ENCODE results near the gene SYNGR3. TPM values are rescaled to one million over a fixed set of nuclear protein-coding genes. Genes with fewer than 3 reads are reported as not detected.

The SYNGR3 gene
- total and polyA plus RNA-seq, 3 experiments from 2014 or later = 2.1 to 3.6 (median 3.4) TPM

DNA sequence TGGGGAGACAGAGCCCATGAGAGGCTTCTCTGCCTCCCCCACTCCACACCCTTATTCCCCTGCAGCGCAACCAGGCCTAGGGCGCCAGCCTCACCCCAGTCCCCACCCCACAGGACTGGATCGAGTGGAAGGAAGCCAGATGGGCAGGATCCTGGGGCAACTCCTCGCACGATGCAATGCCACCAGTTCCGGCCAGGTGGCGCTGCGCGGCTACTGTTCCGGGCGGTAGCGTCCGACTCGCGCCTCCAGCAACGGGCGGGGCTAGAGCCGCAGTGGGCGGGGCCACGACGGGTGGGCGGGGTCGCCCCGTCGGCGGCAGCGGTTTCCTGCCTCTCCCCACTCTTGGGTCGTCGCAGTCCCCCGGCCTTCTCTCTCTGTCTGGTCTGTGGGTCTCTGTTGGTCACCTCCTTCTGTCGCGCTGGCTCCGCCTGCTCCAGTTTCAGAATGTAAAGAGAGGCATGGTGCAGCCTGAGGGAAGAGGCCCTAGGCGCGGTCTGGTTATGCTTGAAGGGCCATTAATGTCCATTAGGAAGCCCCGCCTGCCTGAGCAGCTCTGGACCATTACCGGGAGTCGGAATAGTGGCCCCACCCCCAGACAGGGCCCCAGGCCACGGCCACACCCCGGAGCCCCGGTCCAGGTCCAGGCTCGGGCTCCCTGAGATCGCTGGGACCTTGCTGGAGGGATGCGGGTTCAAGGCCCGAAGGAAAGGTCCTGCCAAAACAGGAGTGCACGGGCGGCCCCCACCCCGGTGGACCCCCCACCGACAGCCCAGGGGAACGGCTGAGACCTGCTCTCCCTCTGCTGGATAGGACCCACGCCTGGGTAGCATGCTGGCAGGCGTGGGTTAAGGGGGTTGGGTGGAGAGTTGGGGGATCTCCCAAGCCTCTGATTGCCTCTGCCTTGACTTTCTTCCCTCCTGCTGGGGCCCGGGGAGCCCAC lies 33.6 kb downstream of the SYNGR3 start:
- CTCF ChIA-PET = interaction anchor here (0.9 to 6.2 kb wide), 14 partner anchors 9 to 130 kb away, joined by 3 to 78 read pairs (median 3); partner anchors contain the start of genes NTHL1, TRAF7 and TSC2
- DNase-seq = peak; percentile 89 to 95 (median 95)
- peaks cover 11 to 31% (median 18%) of the 10 kb centered on the region in 3 donors for H3K4me1 Mint-ChIP-seq
- H3K36me3 Mint-ChIP-seq = no peaks in the 10 kb centered on the region
- H3K4me3 ChIP-seq (ENCODE audit: low read length) = peak overlapping the region; percentile 50
- peak overlapping the region; percentile 56 to 91 (median 70) for H3K4me3 Mint-ChIP-seq
- H3K9me3 ChIP-seq (ENCODE audit: low read length) = no peaks in the 10 kb centered on the region
- POLR2A ChIA-PET = interaction anchor here (0.6 to 1.8 kb wide), 6 partner anchors 25 to 406 kb away, joined by 3 to 6 read pairs (median 3); partner anchors contain the start of genes NTHL1, RPS2, TRAF7 and TSC2
- H3K27ac Mint-ChIP-seq = peak overlapping the region in 6 of 8 donors; percentile 54 to 84 (median 78)
- peaks cover 18 to 28% of the 10 kb centered on the region in 2 donors for H3K27me3 Mint-ChIP-seq
- H3K4me1 ChIP-seq (ENCODE audit: insufficient read depth, low read length) = peaks cover 31% of the 10 kb centered on the region
- peak overlapping the region; percentile 25 for H3K27ac ChIP-seq (ENCODE audit: low read depth, low read length)
- H3K9me3 Mint-ChIP-seq = no peaks in the 10 kb centered on the region
- peaks cover 15% of the 10 kb centered on the region for H3K27me3 ChIP-seq (ENCODE audit: insufficient read depth, low read length, poor library complexity, severe bottlenecking)
- no peaks in the 10 kb centered on the region for H3K36me3 ChIP-seq (ENCODE audit: insufficient read depth, low read length)

DNA sequence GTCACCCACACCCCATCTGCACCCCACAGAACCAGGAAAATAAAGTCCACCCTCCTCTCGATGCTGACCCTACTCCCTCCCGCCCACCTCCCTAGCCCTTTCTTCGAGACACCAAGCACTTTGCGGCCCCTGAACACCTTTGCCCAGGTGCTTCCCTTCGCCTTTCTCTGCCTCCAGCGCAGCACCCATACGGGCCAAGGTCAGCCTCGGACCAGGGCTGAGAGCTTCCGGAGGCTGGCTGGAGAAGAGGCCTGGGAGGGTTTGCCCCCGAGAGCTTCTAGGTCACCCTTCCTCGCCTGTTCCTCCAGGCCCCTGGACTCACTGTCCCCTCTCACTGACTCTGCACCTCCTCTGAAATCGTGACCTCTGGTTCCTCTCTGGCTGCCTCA lies 34.3 kb downstream of the SYNGR3 start:
- H3K4me3 ChIP-seq (ENCODE audit: low read length) = no peak overlapping the region
- no peak overlapping the region for H3K27ac ChIP-seq (ENCODE audit: low read depth, low read length)
- H3K27me3 Mint-ChIP-seq = peaks cover 14 to 25% of the 10 kb centered on the region in 2 donors
- H3K27ac Mint-ChIP-seq = peak overlapping the region in 2 of 8 donors; percentile 50 to 55
- peaks cover 15% of the 10 kb centered on the region for H3K27me3 ChIP-seq (ENCODE audit: insufficient read depth, low read length, poor library complexity, severe bottlenecking)
- ChIA-PET CTCF (interaction anchor here (1.0 to 6.2 kb wide), 4 partner anchors 116 to 129 kb away, joined by 3 to 78 read pairs (median 5); no protein-coding TSS in a partner anchor), POLR2A (interaction anchor here (1.0 kb wide), 1 partner anchor 32 kb away, joined by 3 read pairs; no protein-coding TSS in a partner anchor)
- H3K36me3 ChIP-seq (ENCODE audit: insufficient read depth, low read length) = no peaks in the 10 kb centered on the region
- H3K36me3 Mint-ChIP-seq = no peaks in the 10 kb centered on the region
- no peaks in the 10 kb centered on the region for H3K9me3 Mint-ChIP-seq
- H3K9me3 ChIP-seq (ENCODE audit: low read length) = no peaks in the 10 kb centered on the region
- no peak for DNase-seq
- peak overlapping the region in 2 of 7 donors; percentile 18 to 38 for H3K4me3 Mint-ChIP-seq
- peaks cover 31% of the 10 kb centered on the region for H3K4me1 ChIP-seq (ENCODE audit: insufficient read depth, low read length)
- peaks cover 11 to 31% (median 18%) of the 10 kb centered on the region in 3 donors for H3K4me1 Mint-ChIP-seq

DNA sequence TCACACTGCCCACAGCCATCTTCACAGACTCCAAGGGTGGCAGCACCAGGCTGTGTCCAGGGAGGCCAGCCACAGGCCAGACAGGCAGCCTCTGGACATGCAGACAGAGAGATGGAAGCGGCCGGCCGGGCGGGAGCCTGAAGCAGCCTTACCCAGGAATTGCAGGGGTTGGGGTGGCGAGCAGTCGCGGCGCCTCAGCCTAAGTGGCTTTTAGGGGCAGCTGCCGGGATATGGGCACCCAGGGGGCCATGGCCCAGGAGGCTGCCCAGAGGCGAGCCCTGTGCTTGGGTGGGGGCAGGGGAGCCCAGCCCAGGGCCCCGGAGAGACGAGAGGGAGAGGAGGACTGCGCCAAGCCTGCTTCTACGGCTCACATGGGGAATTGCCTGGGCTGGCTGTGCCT lies 35.5 kb downstream of the SYNGR3 start:
- peaks cover 26% of the 10 kb centered on the region for H3K4me1 ChIP-seq (ENCODE audit: insufficient read depth, low read length)
- H3K4me1 Mint-ChIP-seq = peaks cover 11 to 31% (median 18%) of the 10 kb centered on the region in 3 donors
- H3K9me3 Mint-ChIP-seq = no peaks in the 10 kb centered on the region
- ChIA-PET POLR2A (interaction anchor here (0.5 kb wide), 1 partner anchor 124 kb away, joined by 6 read pairs; no protein-coding TSS in a partner anchor), CTCF (interaction anchor here (1.0 to 6.2 kb wide), 4 partner anchors 22 to 128 kb away, joined by 3 to 78 read pairs (median 4); no protein-coding TSS in a partner anchor)
- peak overlapping the region in 2 of 7 donors; percentile 28 to 52 for H3K4me3 Mint-ChIP-seq
- no peaks in the 10 kb centered on the region for H3K9me3 ChIP-seq (ENCODE audit: low read length)
- H3K27me3 Mint-ChIP-seq = peaks cover 14 to 21% of the 10 kb centered on the region in 2 donors
- no peak for DNase-seq
- H3K4me3 ChIP-seq (ENCODE audit: low read length) = no peak overlapping the region
- peaks cover 5% of the 10 kb centered on the region for H3K27me3 ChIP-seq (ENCODE audit: insufficient read depth, low read length, poor library complexity, severe bottlenecking)
- H3K36me3 ChIP-seq (ENCODE audit: insufficient read depth, low read length) = no peaks in the 10 kb centered on the region
- no peak overlapping the region for H3K27ac Mint-ChIP-seq
- H3K27ac ChIP-seq (ENCODE audit: low read depth, low read length) = no peak overlapping the region
- no peaks in the 10 kb centered on the region for H3K36me3 Mint-ChIP-seq

DNA sequence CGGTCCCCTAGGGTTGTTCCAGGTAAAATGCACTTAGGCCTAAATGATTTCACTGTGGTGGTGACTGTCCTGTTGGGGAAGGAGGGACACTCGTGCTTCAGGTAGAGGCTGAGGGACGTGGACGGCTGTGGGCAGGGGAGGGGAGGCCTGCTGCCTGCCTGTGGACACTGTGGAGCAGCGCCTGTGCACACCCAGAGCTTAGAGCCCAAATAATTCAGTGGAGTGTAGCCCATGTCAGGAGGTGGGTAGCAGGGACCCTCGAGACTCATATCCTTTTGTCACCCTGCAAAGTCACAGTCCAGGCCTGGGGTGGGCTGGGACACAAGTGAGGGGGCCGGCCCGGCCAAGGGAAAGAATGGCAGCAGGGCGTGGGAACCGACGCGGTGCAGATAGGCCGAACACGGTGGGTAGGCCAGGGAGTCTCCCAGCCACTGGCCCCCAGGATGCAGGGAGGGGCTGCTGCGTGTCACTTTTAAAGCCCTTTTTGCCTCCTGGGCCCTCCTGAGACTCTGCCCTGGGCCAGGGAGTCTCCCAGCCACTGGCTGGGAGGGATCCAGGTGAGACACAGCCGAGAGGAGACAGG lies 36.2 kb downstream of the SYNGR3 start:
- H3K27ac ChIP-seq (ENCODE audit: low read depth, low read length) = no peak overlapping the region
- H3K36me3 Mint-ChIP-seq = no peaks in the 10 kb centered on the region
- DNase-seq = no peak

DNA sequence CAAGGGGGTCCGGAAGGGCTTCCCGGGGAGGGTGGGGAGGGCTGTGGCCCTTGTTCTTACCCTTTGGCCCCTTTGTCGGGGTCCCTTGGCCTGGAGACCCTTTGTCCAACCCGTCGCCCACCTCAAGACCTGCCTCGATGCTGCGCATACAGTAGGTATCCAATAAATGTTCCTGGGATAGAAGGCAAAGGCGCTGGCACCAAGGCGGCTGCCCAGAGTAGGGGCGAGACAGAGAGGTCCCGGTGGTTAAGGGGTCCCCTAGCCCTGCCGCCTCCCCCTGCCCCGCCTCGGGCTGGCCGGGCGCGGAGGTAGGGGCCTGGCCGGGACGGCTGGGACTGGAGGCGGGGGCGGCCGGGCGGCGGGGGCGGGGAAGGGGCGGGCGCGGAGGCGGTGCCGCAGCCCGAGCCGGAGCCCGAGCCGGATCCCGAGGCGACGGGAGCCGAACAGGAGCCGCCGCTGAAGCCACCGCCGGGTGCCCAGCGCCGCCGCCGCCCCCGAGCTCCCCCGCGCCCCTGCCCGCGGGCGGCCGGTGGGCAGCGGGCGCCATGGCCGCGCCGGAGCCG lies 36.8 kb downstream of the SYNGR3 start, which contains the start of gene NHERF2:
TSS of gene NHERF2 (plus strand) at position 442 of the 563 bp plus-strand sequence. CDS start at position 546, 104 bp downstream.
- Histone ChIP-seq H3K4me1 (ENCODE audit: insufficient read depth, low read length) (peaks cover 25% of the 10 kb centered on the region), H3K27me3 (ENCODE audit: insufficient read depth, low read length, poor library complexity, severe bottlenecking) (peaks cover 5% of the 10 kb centered on the region), H3K4me3 (ENCODE audit: low read length) (no peak within 1 kb of the TSS), H3K27ac (ENCODE audit: low read depth, low read length) (peak within 1 kb of the TSS; percentile 1), H3K36me3 (ENCODE audit: insufficient read depth, low read length) (no peaks in the 10 kb centered on the region), H3K9me3 (ENCODE audit: low read length) (no peaks in the 10 kb centered on the region)
- Mint-ChIP-seq H3K4me3 (peak within 1 kb of the TSS; percentile 80 to 89 (median 80)), H3K4me1 (peaks cover 11 to 26% (median 18%) of the 10 kb centered on the region in 3 donors), H3K27ac (peak within 1 kb of the TSS in 5 of 8 donors; percentile 23 to 91 (median 51)), H3K9me3 (no peaks in the 10 kb centered on the region), H3K27me3 (peaks cover 7 to 8% of the 10 kb centered on the region in 2 donors), H3K36me3 (no peaks in the 10 kb centered on the region)
- ChIA-PET CTCF (interaction anchor here (1.8 kb wide), 1 partner anchor 114 kb away, joined by 9 read pairs; no protein-coding TSS in a partner anchor), POLR2A (no interaction called here)
- DNase-seq = peak in 4 of 5 donors; percentile 21 to 39 (median 25)

More for the DNA sequence above, 36.2 kb downstream of the SYNGR3 start:
- H3K27me3 ChIP-seq (ENCODE audit: insufficient read depth, low read length, poor library complexity, severe bottlenecking) = peaks cover 5% of the 10 kb centered on the region
- Mint-ChIP-seq H3K4me1 (peaks cover 11 to 26% (median 18%) of the 10 kb centered on the region in 3 donors), H3K9me3 (no peaks in the 10 kb centered on the region), H3K4me3 (peak overlapping the region in 5 of 7 donors; percentile 28 to 63 (median 53)), H3K27ac (peak overlapping the region in 1 of 8 donors; percentile 91), H3K27me3 (peaks cover 10 to 14% of the 10 kb centered on the region in 2 donors)
- ChIA-PET CTCF (interaction anchor here (6.2 kb wide), 1 partner anchor 114 kb away, joined by 78 read pairs; no protein-coding TSS in a partner anchor), POLR2A (no interaction called here)
- no peaks in the 10 kb centered on the region for H3K9me3 ChIP-seq (ENCODE audit: low read length)
- no peaks in the 10 kb centered on the region for H3K36me3 ChIP-seq (ENCODE audit: insufficient read depth, low read length)
- peaks cover 25% of the 10 kb centered on the region for H3K4me1 ChIP-seq (ENCODE audit: insufficient read depth, low read length)
- H3K4me3 ChIP-seq (ENCODE audit: low read length) = no peak overlapping the region

DNA sequence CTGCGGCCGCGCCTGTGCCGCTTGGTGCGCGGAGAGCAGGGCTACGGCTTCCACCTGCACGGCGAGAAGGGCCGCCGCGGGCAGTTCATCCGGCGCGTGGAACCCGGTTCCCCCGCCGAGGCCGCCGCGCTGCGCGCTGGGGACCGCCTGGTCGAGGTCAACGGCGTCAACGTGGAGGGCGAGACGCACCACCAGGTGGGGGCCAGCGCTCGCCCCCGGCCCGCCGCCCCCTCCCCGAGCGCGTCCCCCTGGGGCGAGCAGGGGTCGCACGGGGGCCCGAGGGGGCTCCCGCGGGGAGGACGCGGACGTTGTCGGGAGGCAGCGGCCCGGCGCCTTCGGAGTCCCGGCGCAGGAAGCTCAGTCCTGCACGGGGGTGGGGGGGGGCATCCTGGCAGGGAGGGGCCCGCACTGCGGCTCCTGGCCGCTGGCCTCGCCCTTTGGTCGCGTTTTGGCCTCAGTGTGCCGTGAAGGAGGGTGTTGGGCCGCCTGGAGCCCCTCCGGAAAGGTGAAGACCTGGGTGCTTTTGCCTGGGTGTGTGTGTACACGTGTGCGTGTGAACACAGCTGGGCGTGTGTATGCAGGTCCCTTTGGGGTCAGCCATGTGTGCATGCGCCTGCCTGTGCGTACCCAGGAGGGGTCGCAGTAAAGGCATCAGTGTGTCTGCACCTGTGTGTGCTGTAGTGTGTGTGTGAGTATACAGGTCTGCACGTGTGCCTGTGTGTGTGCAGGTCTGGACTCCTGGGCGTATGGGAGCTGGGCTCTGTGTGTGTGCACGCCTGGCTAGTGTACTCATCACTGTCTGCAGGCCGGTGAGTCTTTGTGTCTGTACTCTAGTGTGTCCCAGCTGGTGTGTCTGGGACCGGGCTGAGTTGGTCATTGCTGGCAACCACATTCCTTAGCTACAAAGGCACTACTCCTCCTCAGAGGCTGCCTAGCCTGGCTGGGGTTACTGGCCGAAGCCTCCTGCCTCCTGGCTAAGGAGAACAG lies 37.5 kb downstream of the SYNGR3 start:
- H3K27me3 Mint-ChIP-seq = peaks cover 4 to 5% of the 10 kb centered on the region in 2 donors
- DNase-seq = peak in 2 of 5 donors; percentile 7 to 32
- no peak overlapping the region for H3K4me3 ChIP-seq (ENCODE audit: low read length)
- H3K9me3 ChIP-seq (ENCODE audit: low read length) = no peaks in the 10 kb centered on the region
- no peaks in the 10 kb centered on the region for H3K9me3 Mint-ChIP-seq
- ChIA-PET CTCF (interaction anchor here (1.3 to 1.8 kb wide), 2 partner anchors 113 to 125 kb away, joined by 4 to 9 read pairs; no protein-coding TSS in a partner anchor), POLR2A (no interaction called here)
- H3K4me3 Mint-ChIP-seq = peak overlapping the region; percentile 80 to 89 (median 80)
- H3K27ac Mint-ChIP-seq = peak overlapping the region in 4 of 8 donors; percentile 23 to 60 (median 50)
- no peaks in the 10 kb centered on the region for H3K36me3 Mint-ChIP-seq
- H3K27me3 ChIP-seq (ENCODE audit: insufficient read depth, low read length, poor library complexity, severe bottlenecking) = peaks cover 5% of the 10 kb centered on the region
- peaks cover 11 to 26% (median 18%) of the 10 kb centered on the region in 3 donors for H3K4me1 Mint-ChIP-seq
- H3K27ac ChIP-seq (ENCODE audit: low read depth, low read length) = peak overlapping the region; percentile 1
- no peaks in the 10 kb centered on the region for H3K36me3 ChIP-seq (ENCODE audit: insufficient read depth, low read length)
- H3K4me1 ChIP-seq (ENCODE audit: insufficient read depth, low read length) = peaks cover 25% of the 10 kb centered on the region

Measured in CD8-positive, alpha-beta memory T cell (primary cell).